Caki2 (cell line): ENCODE results near the gene KHSRP. TPM values are rescaled to one million over a fixed set of nuclear protein-coding genes. Genes with fewer than 3 reads are reported as not detected.
A peak's percentile ranks its signal among the peaks of the same experiment; 100 is the strongest.

ENCODE experiments used
- DNase-seq: peaks from one replicate; pipeline ENCODE4 v3.0.0-alpha.2; 2015; ENCODE audit warnings: low read depth
- in situ Hi-C: cut with HindIII; loops from 2 replicates; pipeline ENCODE4 v1.10.0; 2016; ENCODE audit warnings: low sequenced_read_pairs, low pct_unique_long_range_greater_than_20kb, mixed read lengths
- total RNA-seq: library from RNA; depleted of rRNA; stranded (reverse); fragments of >200 nt; shearing (Covaris generic); gene quantifications from 2 replicates; pipeline ENCODE4 v1.2.3, GENCODE V29; 2014; ENCODE audit warnings: low replicate concordance; rRNA removed

KHSRP gene
- total RNA-seq: 56.0 and 72.8 TPM in 2 replicates

- in situ Hi-C loops: no loop called here
- no peak for DNase-seq
Measured at GRCh38 chr19:6424195-6424938, at the start of gene KHSRP. TSS of gene KHSRP (minus strand) at chr19:6424811. CDS start at chr19:6424701, 110 bp downstream.

GRCh38 chr19:6473647-6474046, 49.0 kb upstream of the KHSRP start:
- DNase-seq: no peak
- in situ Hi-C loops: no loop called here

- in situ Hi-C loops: no loop called here
Measured at GRCh38 chr19:6472713-6473112, 48.1 kb upstream of the KHSRP start.

GRCh38 chr19:6471076-6471475, 46.5 kb upstream of the KHSRP start:
- in situ Hi-C loops: no loop called here

More at GRCh38 chr19:6472713-6473112, 48.1 kb upstream of the KHSRP start:
- no peak for DNase-seq

GRCh38 chr19:6470173-6470572, 45.6 kb upstream of the KHSRP start:
- in situ Hi-C loops: no loop called here
- DNase-seq: no peak

More at GRCh38 chr19:6471076-6471475, 46.5 kb upstream of the KHSRP start:
- no peak for DNase-seq

GRCh38 chr19:6467384-6467783, 42.8 kb upstream of the KHSRP start:
- in situ Hi-C loops: no loop called here
- DNase-seq: no peak

GRCh38 chr19:6466526-6467248, 42.1 kb upstream of the KHSRP start:
- in situ Hi-C loops: no loop called here
- no peak for DNase-seq

- DNase-seq: no peak
- in situ Hi-C loops: no loop called here
Measured at GRCh38 chr19:6465663-6466062, 41.1 kb upstream of the KHSRP start.

- in situ Hi-C loops: no loop called here
- no peak for DNase-seq
Measured at GRCh38 chr19:6465006-6465405, 40.4 kb upstream of the KHSRP start.

GRCh38 chr19:6464070-6464873, 39.7 kb upstream of the KHSRP start, which contains the start of gene CRB3:
TSS of gene CRB3 (plus strand) at chr19:6464271. CDS start at chr19:6464702, 431 bp downstream.
- peak; percentile 44 for DNase-seq
- in situ Hi-C loops: no loop called here

GRCh38 chr19:6460099-6460884, 35.7 kb upstream of the KHSRP start:
- peak; percentile 95 for DNase-seq
- in situ Hi-C loops: no loop called here

- in situ Hi-C loops: no loop called here
- DNase-seq: no peak
Measured at GRCh38 chr19:6459262-6460098, 34.9 kb upstream of the KHSRP start, which contains the start of gene SLC25A23. TSS of gene SLC25A23 (minus strand) at chr19:6459792. CDS start at chr19:6459628, 164 bp downstream.

GRCh38 chr19:6458695-6459261, 34.2 kb upstream of the KHSRP start:
- no peak for DNase-seq
- in situ Hi-C loops: no loop called here

- in situ Hi-C loops: no loop called here
- DNase-seq: no peak
Measured at GRCh38 chr19:6457958-6458694, 33.5 kb upstream of the KHSRP start.

- in situ Hi-C loops: no loop called here
- no peak for DNase-seq
Measured at GRCh38 chr19:6455924-6456323, 31.3 kb upstream of the KHSRP start.

GRCh38 chr19:6453951-6454565, 29.4 kb upstream of the KHSRP start:
- in situ Hi-C loops: no loop called here
- no peak for DNase-seq
